Gastrocnemius medialis (tissue), 4 donors: Measurements from ENCODE around the gene TPD52L1.

Experiments used
- CTCF ChIP-seq, 5 experiments: fragments of 450-650 bp in 3 of 5; fragments of 200-600 bp in 2 of 5; sonication (generic) in 2 of 5; IDR thresholded peaks in 4 of 5; conservative IDR thresholded peaks in 1 of 5; 1 replicate in 4 of 5; 2 replicates in 1 of 5; pipeline ENCODE4 v1.5.1; 2016 to 2019; ENCODE audit warnings: antibody characterized with exemption in 5 of 5, mild to moderate bottlenecking in 3 of 5, moderate library complexity in 3 of 5
- POLR2A ChIP-seq, 2 donors: fragments of 450-650 bp; IDR thresholded peaks; one replicate each; pipeline ENCODE4 v1.6.1; 2017; ENCODE audit warnings: antibody characterized with exemption in 2 of 2, mild to moderate bottlenecking in 2 of 2, moderate library complexity in 2 of 2

GRCh38 chr6:125271486-125272159 is 118.0 kb downstream of the TPD52L1 start:
- TF ChIP-seq POLR2A (IDR thresholded peaks at IDR 0.05), result no peak
- TF ChIP-seq CTCF (IDR thresholded peaks at IDR 0.05 in 4 of 5, conservative IDR thresholded peaks at IDR 0.05 in 1 of 5), result no peak
